Right lobe of liver (tissue), 6 donors: ENCODE measurements around the gene WDR44. TPM values are rescaled to one million over a fixed set of nuclear protein-coding genes. Genes with fewer than 3 reads are reported as not detected.
A peak's percentile ranks its signal among the peaks of the same experiment; 100 is the strongest.

Source experiments
- ATAC-seq, 4 donors: fragments of 200-7000 bp; cut with Tn5 transposase; one replicate each; pipeline ENCODE4 v1.9.1; 2020; ENCODE audit warnings: mild to moderate bottlenecking in 4 of 4, moderate library complexity in 4 of 4
- DNase-seq, 3 donors: peaks; one replicate each; pipeline ENCODE4 v3.0.0-alpha.2; 2020
- H3K27ac ChIP-seq, 3 donors: fragments of 200-600 bp; one replicate each; pipeline ENCODE4 v1.8.0; 2022
- H3K27me3 ChIP-seq, 2 donors: fragments of 200-600 bp; one replicate each; pipeline ENCODE4 v1.8.0; 2022
- H3K36me3 ChIP-seq, 4 donors: fragments of 200-600 bp; sonication (generic) in 1 of 4; one replicate each; pipeline versions ENCODE4 v1.5.1 to v1.8.0; 2017 to 2022; ENCODE audit warnings: control low read depth in 1 of 4
- H3K4me1 ChIP-seq, 4 donors: fragments of 200-600 bp; sonication (generic) in 1 of 4; one replicate each; pipeline versions ENCODE4 v1.5.1 to v1.8.0; 2017 to 2022; ENCODE audit warnings: control low read depth in 1 of 4
- H3K4me3 ChIP-seq, 3 donors: fragments of 200-600 bp; one replicate each; pipeline ENCODE4 v1.8.0; 2022
- H3K9me3 ChIP-seq, 4 donors: fragments of 200-600 bp; sonication (generic) in 1 of 4; one replicate each; pipeline versions ENCODE4 v1.5.1 to v1.8.0; 2017 to 2022; ENCODE audit warnings: control low read depth in 1 of 4
- POLR2A ChIP-seq: fragments of 450-650 bp; IDR thresholded peaks from one replicate; pipeline ENCODE4 v1.6.1; 2017; ENCODE audit warnings: antibody characterized with exemption, mild to moderate bottlenecking
- WGBS: methylation state at CpG from one replicate; pipeline ENCODE4 v1.1.6; 2018; ENCODE audit warnings: low coverage, low lambda C conversion rate; ENCODE audit not compliant: insufficient coverage; ENCODE audit errors: missing lambda C conversion rate; 5-methylcytosine and 5-hydroxymethylcytosine counted together
- intact Hi-C, 2 donors: fragments of 100-400 bp; cut with DNase I; formaldehyde crosslinking; loops; one replicate each; pipeline versions ENCODE4 v1.11.2 to v1.14.1; 2022
- total RNA-seq, 6 experiments: library from RNA; depleted of rRNA in 2 of 6; stranded (reverse); fragments of >200 nt in 2 of 6; fragmentation: NEBNext Ultra II Directional in 3 of 6; extraction: Animal tissue kit (Norgen Biotek cat#: 25700) in 3 of 6; gene quantifications; one replicate each; pipeline versions ENCODE4 v1.1.0 to v1.2.4, GENCODE V29; 2016 to 2023
- TF ChIP-seq, protein P1 (sequence below), 4 donors: fragments of 200-600 bp in 3 of 4; fragments of 450-650 bp in 1 of 4; IDR thresholded peaks; one replicate each; pipeline versions ENCODE4 v1.5.1 to v1.8.0; 2016 to 2022; ENCODE audit warnings: antibody characterized with exemption in 4 of 4, mild to moderate bottlenecking in 2 of 4
- donor health status: DM: no; HTN: yes; CAD: no.
- donor health status: DM: no; HTN: no; CAD: no.
- donor health status: DM: no; HTN: no; CAD: no.
- donor health status: DM: no; HTN: yes; CAD: no.
- donor health status: DM: no; HTN: yes; CAD: no.

The WDR44 gene
- total RNA-seq, 6 experiments from 2014 or later = 6.2 to 11.6 (median 8.0) TPM

DNA sequence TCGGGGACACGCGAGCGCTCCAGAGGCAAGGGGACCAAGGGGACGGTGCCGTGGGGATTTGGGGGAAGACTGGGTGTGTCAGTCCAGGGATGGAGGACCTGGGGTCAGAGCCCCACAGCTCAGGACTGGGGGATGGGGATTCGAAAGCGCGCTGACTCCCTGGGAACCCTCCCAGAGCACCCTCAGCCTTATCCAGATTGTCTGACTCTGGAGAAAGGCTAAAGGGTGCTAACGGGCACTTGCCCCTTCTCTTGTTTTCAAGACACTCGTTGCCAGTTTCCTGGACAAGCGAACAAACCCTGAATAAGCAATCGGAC is 150.8 kb downstream of the WDR44 start:
- 21% methylated on average over 9 of the region's 13 CpGs for WGBS
- no peak for DNase-seq
- H3K4me1 ChIP-seq = peaks cover 0 to 3% (median 0%) of the 10 kb centered on the region in 4 donors
- H3K36me3 ChIP-seq = no peaks in the 10 kb centered on the region
- H3K27ac ChIP-seq = peak overlapping the region in 2 of 3 donors; percentile 2 to 53
- H3K9me3 ChIP-seq = no peaks in the 10 kb centered on the region
- H3K4me3 ChIP-seq = peak overlapping the region; percentile 31 to 60 (median 48)
- ATAC-seq = peak in 3 of 4 donors; percentile 7 to 19 (median 15)
- intact Hi-C loops = no loop called here
- H3K27me3 ChIP-seq = no peaks in the 10 kb centered on the region
- TF ChIP-seq, protein P1, sequence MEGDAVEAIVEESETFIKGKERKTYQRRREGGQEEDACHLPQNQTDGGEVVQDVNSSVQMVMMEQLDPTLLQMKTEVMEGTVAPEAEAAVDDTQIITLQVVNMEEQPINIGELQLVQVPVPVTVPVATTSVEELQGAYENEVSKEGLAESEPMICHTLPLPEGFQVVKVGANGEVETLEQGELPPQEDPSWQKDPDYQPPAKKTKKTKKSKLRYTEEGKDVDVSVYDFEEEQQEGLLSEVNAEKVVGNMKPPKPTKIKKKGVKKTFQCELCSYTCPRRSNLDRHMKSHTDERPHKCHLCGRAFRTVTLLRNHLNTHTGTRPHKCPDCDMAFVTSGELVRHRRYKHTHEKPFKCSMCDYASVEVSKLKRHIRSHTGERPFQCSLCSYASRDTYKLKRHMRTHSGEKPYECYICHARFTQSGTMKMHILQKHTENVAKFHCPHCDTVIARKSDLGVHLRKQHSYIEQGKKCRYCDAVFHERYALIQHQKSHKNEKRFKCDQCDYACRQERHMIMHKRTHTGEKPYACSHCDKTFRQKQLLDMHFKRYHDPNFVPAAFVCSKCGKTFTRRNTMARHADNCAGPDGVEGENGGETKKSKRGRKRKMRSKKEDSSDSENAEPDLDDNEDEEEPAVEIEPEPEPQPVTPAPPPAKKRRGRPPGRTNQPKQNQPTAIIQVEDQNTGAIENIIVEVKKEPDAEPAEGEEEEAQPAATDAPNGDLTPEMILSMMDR (IDR thresholded peaks at IDR 0.05) = no peak
- TF ChIP-seq POLR2A = no peak

DNA sequence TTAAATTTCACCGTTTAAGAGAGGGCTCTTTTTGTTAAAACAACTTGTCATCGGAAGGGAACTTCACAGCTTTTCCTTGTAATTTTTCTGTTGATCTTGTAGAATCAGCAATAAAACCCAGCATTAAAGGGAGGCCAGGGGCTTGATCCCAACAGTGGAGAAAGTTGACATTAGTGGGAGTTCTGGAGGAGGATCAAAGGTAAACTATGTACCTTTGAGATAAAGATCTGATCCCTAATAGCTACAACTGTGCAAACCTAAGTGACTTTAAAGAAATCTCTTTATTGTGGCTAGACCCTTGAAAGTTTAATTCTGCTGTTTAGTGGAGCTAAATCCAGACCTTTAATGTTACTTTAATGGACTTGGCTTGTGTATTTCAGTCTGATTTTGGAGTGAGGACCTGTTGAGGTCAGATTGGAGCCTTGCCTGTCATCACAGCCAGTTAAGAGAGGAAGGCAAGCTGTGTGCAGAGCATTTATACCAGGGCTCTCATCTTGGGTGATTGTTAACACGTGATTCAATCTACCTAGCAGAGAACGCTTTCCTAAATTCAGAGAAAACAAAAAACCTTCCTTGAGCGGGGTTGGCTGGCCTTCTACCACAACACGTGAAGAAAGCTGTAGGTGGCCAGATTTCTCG is 151.4 kb downstream of the WDR44 start:
- Histone ChIP-seq H3K27ac (peak overlapping the region in 1 of 3 donors; percentile 53), H3K9me3 (no peaks in the 10 kb centered on the region), H3K36me3 (no peaks in the 10 kb centered on the region), H3K4me1 (peaks cover 0 to 3% (median 0%) of the 10 kb centered on the region in 4 donors), H3K27me3 (no peaks in the 10 kb centered on the region), H3K4me3 (no peak overlapping the region)
- no peak for TF ChIP-seq POLR2A
- TF ChIP-seq, protein P1 (IDR thresholded peaks at IDR 0.05) = no peak
- 39% methylated on average over 7 of the region's 7 CpGs for whole genome bisulfite sequencing
- intact Hi-C loops = no loop called here
- ATAC-seq = peak in 1 of 4 donors; percentile 6
- DNase-seq = no peak

DNA sequence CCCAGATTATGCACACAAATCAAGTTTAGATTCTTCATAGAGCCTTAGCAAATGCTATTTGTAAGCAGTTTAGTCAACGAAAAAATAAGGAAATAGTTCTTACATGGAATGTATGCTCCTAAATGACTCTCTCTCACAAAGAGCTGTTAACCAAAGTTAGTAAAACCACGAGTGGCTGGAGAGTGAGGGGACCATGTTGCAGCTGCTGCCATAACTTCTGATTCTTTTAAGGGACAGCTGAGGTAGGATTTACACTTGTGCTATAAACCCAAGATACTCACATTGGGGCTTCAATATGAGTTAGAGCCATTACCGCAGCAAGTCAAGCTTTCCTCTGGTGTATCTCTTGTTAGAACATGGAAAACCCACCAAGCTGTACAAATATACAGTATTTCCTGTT is 152.4 kb downstream of the WDR44 start:
- H3K4me3 ChIP-seq = no peak overlapping the region
- peaks cover 0 to 3% (median 0%) of the 10 kb centered on the region in 4 donors for H3K4me1 ChIP-seq
- DNase-seq (no peak), ATAC-seq (no peak)
- 47% methylated on average over 3 of the region's 3 CpGs for WGBS
- H3K27me3 ChIP-seq = no peaks in the 10 kb centered on the region
- no peak overlapping the region for H3K27ac ChIP-seq
- TF ChIP-seq, protein P1 (IDR thresholded peaks at IDR 0.05) = no peak
- TF ChIP-seq POLR2A = no peak
- H3K36me3 ChIP-seq = no peaks in the 10 kb centered on the region
- intact Hi-C loops = no loop called here
- no peaks in the 10 kb centered on the region for H3K9me3 ChIP-seq

DNA sequence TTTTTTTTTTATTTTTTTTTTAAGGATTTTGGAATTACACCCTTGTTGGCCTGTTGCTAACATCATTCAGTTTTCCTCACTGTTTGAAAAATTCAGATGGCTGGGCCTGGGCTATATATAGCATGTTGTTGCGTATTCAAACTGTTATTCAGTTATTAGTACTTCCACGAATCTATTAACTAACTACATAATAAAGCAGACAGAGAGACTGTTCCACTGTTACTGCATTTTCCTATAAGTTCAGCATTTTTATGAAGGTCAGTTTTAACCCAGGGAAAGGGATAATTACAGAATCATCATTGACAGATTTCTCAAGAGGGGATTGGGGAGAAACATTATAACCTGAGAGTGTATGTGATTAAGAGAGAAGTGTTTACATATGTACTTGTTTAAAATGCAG is 152.8 kb downstream of the WDR44 start:
- 39% methylated on average over 2 of the region's 2 CpGs for WGBS

More for the DNA sequence above, 152.8 kb downstream of the WDR44 start:
- no peak for TF ChIP-seq POLR2A
- TF ChIP-seq, protein P1 (IDR thresholded peaks at IDR 0.05) = no peak
- Histone ChIP-seq H3K36me3 (no peaks in the 10 kb centered on the region), H3K27ac (no peak overlapping the region), H3K9me3 (no peaks in the 10 kb centered on the region), H3K4me1 (peaks cover 0 to 3% (median 0%) of the 10 kb centered on the region in 4 donors), H3K27me3 (no peaks in the 10 kb centered on the region), H3K4me3 (no peak overlapping the region)
- intact Hi-C loops = no loop called here
- no peak for DNase-seq
- ATAC-seq = no peak
